OCI-LY1 (cell line): ENCODE data around the gene USP48.

ENCODE experiments used
- H2AFZ ChIP-seq: fragments of 200-600 bp; sonication (generic), shearing (Covaris generic); 2 replicates; pipeline ENCODE4 v1.6.0; 2014; ENCODE audit warnings: antibody characterized with exemption, mild to moderate bottlenecking, low read length
- H3F3A ChIP-seq: fragments of 200-600 bp; sonication (generic), shearing (Covaris generic); 2 replicates; pipeline ENCODE4 v1.6.0; 2014; ENCODE audit warnings: mild to moderate bottlenecking, antibody characterized with exemption, low read length, moderate library complexity; ENCODE audit not compliant: insufficient read depth
- H3K27ac ChIP-seq: fragments of 200-600 bp; sonication (generic); 2 replicates; pipeline ENCODE4 v1.5.1; 2014; ENCODE audit warnings: low read length, mixed run types, mild to moderate bottlenecking, low read depth; ENCODE audit not compliant: poor library complexity, severe bottlenecking
- H3K27me3 ChIP-seq: fragments of 200-600 bp; sonication (generic); 2 replicates; pipeline ENCODE4 v1.6.0; 2014; ENCODE audit warnings: antibody characterized with exemption, mild to moderate bottlenecking, low read length, moderate library complexity; ENCODE audit not compliant: insufficient read depth
- H3K36me3 ChIP-seq: fragments of 200-600 bp; sonication (generic); 2 replicates; pipeline ENCODE4 v1.6.1; 2014; ENCODE audit warnings: mild to moderate bottlenecking, antibody characterized with exemption, low read length, moderate library complexity, mixed read lengths; ENCODE audit not compliant: insufficient read depth
- H3K4me1 ChIP-seq: fragments of 200-600 bp; sonication (generic); 2 replicates; pipeline ENCODE4 v1.5.1; 2014; ENCODE audit warnings: mild to moderate bottlenecking, low read length, moderate library complexity; ENCODE audit not compliant: insufficient read depth, severe bottlenecking
- H3K4me2 ChIP-seq: fragments of 200-600 bp; sonication (generic), shearing (Covaris generic); 2 replicates; pipeline ENCODE4 v1.6.1; 2014; ENCODE audit warnings: low read length
- H3K4me3 ChIP-seq: fragments of 200-600 bp; sonication (generic); 2 replicates; pipeline ENCODE4 v1.5.1; 2014; ENCODE audit warnings: low read length, low read depth, mild to moderate bottlenecking, mixed read lengths; ENCODE audit not compliant: poor library complexity, severe bottlenecking
- H3K79me2 ChIP-seq: fragments of 200-600 bp; shearing (Covaris generic); 2 replicates; pipeline ENCODE4 v1.6.1; 2016; ENCODE audit warnings: mixed run types, low read length, mixed read lengths; ENCODE audit not compliant: insufficient read depth
- H3K9ac ChIP-seq: fragments of 200-600 bp; sonication (generic), shearing (Covaris generic); 2 replicates; pipeline ENCODE4 v1.6.1; 2014; ENCODE audit warnings: mild to moderate bottlenecking, low read length, mixed read lengths
- H3K9me2 ChIP-seq: fragments of 200-600 bp; sonication (generic), shearing (Covaris generic); 2 replicates; pipeline ENCODE4 v1.6.1; 2014; ENCODE audit warnings: low read depth, mild to moderate bottlenecking, low read length, mixed read lengths
- H3K9me3 ChIP-seq: fragments of 200-600 bp; shearing (Covaris generic); 2 replicates; pipeline ENCODE4 v1.6.1; 2014; ENCODE audit warnings: low read length, mixed read lengths
- H4K20me1 ChIP-seq: fragments of 200-600 bp; sonication (generic), shearing (Covaris generic); 2 replicates; pipeline ENCODE4 v1.6.0; 2016; ENCODE audit warnings: mild to moderate bottlenecking, low read length; ENCODE audit not compliant: insufficient read depth
- EZH2 ChIP-seq: fragments of 200-600 bp; sonication (generic), shearing (Covaris generic); IDR thresholded peaks from 2 replicates; pipeline ENCODE4 v1.8.0; 2017; ENCODE audit warnings: borderline replicate concordance, mixed run types, mild to moderate bottlenecking, antibody characterized with exemption, low read length, moderate library complexity, mixed read lengths
- TF ChIP-seq, protein P1 (sequence below): fragments of 200-600 bp; sonication (generic), shearing (Covaris generic); IDR thresholded peaks from 2 replicates; pipeline ENCODE4 v1.5.1; 2017; ENCODE audit warnings: mild to moderate bottlenecking, antibody characterized with exemption, low read length, moderate library complexity, mixed read lengths

USP48 gene

DNA sequence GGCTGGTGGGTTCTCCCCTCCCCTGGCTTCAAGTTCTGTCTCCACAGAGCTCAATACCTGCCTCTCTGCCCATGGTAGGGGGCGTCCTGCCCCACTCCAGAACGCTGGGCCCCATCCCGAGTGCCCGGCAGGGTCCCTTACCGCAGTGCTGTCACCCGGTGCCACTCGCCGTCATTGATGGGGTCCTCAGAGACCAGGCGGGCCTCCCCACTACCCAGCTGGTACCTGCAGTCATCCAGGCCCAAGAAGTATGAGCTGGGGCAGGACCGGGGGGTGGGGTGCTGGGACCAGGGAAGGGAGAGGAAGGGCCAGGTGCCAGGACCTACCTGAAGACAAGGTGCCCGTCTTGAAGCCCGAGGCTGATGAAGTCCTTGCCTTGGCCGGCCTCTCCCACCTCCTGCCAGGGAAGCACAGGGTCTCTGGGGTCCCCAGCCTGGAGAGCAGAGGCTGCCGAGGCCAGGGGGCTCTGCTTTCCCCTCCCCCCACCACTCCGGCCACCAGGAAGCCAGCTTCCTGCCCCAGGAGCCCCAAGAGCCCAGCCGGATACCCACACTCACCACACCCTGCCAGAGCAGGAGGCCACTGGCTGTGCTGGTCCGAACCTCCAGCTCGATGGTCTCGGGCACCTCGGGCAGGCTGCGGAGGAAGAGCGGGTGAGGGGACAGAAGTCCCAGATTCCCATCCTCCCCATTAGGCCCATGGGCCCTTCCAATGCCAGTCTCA, 41.2 kb upstream of the USP48 start:
- Histone ChIP-seq H3K79me2 (no peaks in the 10 kb centered on the region), H3K4me2 (no peak overlapping the region), H3K27ac (no peak overlapping the region), H3F3A (no peaks in the 10 kb centered on the region), H4K20me1 (no peaks in the 10 kb centered on the region), H3K9me2 (no peaks in the 10 kb centered on the region), H3K9ac (no peak overlapping the region), H3K9me3 (no peaks in the 10 kb centered on the region), H3K36me3 (no peaks in the 10 kb centered on the region), H3K4me1 (no peaks in the 10 kb centered on the region), H2AFZ (no peak overlapping the region), H3K4me3 (no peak overlapping the region), H3K27me3 (peaks cover 3% of the 10 kb centered on the region; the same call in 1 of the 2 replicates)
- TF ChIP-seq EZH2, result no peak
- TF ChIP-seq, protein P1, sequence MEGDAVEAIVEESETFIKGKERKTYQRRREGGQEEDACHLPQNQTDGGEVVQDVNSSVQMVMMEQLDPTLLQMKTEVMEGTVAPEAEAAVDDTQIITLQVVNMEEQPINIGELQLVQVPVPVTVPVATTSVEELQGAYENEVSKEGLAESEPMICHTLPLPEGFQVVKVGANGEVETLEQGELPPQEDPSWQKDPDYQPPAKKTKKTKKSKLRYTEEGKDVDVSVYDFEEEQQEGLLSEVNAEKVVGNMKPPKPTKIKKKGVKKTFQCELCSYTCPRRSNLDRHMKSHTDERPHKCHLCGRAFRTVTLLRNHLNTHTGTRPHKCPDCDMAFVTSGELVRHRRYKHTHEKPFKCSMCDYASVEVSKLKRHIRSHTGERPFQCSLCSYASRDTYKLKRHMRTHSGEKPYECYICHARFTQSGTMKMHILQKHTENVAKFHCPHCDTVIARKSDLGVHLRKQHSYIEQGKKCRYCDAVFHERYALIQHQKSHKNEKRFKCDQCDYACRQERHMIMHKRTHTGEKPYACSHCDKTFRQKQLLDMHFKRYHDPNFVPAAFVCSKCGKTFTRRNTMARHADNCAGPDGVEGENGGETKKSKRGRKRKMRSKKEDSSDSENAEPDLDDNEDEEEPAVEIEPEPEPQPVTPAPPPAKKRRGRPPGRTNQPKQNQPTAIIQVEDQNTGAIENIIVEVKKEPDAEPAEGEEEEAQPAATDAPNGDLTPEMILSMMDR, result no peak

- Histone ChIP-seq H3K9ac (no peak overlapping the region), H3K27me3 (peaks cover 3% of the 10 kb centered on the region; the same call in 1 of the 2 replicates), H3K27ac (no peak overlapping the region), H3K9me2 (no peaks in the 10 kb centered on the region), H3K36me3 (no peaks in the 10 kb centered on the region), H3K9me3 (no peaks in the 10 kb centered on the region), H3K4me1 (no peaks in the 10 kb centered on the region), H4K20me1 (no peaks in the 10 kb centered on the region), H3F3A (no peaks in the 10 kb centered on the region), H2AFZ (no peak overlapping the region), H3K79me2 (no peaks in the 10 kb centered on the region), H3K4me3 (no peak overlapping the region), H3K4me2 (no peak overlapping the region)
- no peak for TF ChIP-seq EZH2
- TF ChIP-seq, protein P1, result no peak
Measured at GRCh38 chr1:21823206-21823979, 40.4 kb upstream of the USP48 start.

- TF ChIP-seq, protein P1, result no peak
- TF ChIP-seq EZH2, result no peak
- Histone ChIP-seq H3K27me3 (peaks cover 3% of the 10 kb centered on the region; the same call in 1 of the 2 replicates), H3K27ac (no peak overlapping the region), H3K9ac (no peak overlapping the region), H3K9me2 (no peaks in the 10 kb centered on the region), H2AFZ (no peak overlapping the region), H3F3A (no peaks in the 10 kb centered on the region), H3K36me3 (no peaks in the 10 kb centered on the region), H3K4me3 (no peak overlapping the region), H3K79me2 (no peaks in the 10 kb centered on the region), H3K4me2 (no peak overlapping the region), H4K20me1 (no peaks in the 10 kb centered on the region), H3K9me3 (no peaks in the 10 kb centered on the region), H3K4me1 (no peaks in the 10 kb centered on the region)
Measured at GRCh38 chr1:21822349-21822748, 39.4 kb upstream of the USP48 start.
